Vagina (tissue), 2 donors: Measurements from ENCODE around the gene FGF3. TPM values are rescaled to one million over a fixed set of nuclear protein-coding genes. Genes with fewer than 3 reads are reported as not detected.

Experiments used
- DNase-seq, 2 donors: peaks; one replicate each; pipeline ENCODE4 v3.0.0-alpha.2; 2017; ENCODE audit errors: extremely low spot score in 2 of 2
- H3K27ac ChIP-seq: fragments of 200-600 bp; sonication (generic); one replicate; pipeline ENCODE4 v1.5.1; 2019
- H3K27me3 ChIP-seq: fragments of 200-600 bp; sonication (generic); one replicate; pipeline ENCODE4 v1.5.1; 2019
- H3K36me3 ChIP-seq, 2 donors: fragments of 200-600 bp; sonication (generic); one replicate each; pipeline ENCODE4 v1.5.1; 2017 to 2019
- H3K4me1 ChIP-seq: fragments of 200-600 bp; sonication (generic); one replicate; pipeline ENCODE4 v1.5.1; 2019
- H3K4me3 ChIP-seq, 2 donors: fragments of 200-600 bp; sonication (generic); 1 replicate in 1 of 2; 2 replicates in 1 of 2; pipeline ENCODE4 v1.5.1; 2016 to 2019
- H3K9me3 ChIP-seq: fragments of 200-600 bp; sonication (generic); one replicate; pipeline ENCODE4 v1.5.1; 2019
- POLR2A ChIP-seq, 2 donors: fragments of 450-650 bp; IDR thresholded peaks; one replicate each; pipeline ENCODE4 v1.6.1; 2017; ENCODE audit warnings: antibody characterized with exemption in 2 of 2, mild to moderate bottlenecking in 2 of 2, moderate library complexity in 2 of 2
- POLR2AphosphoS5 ChIP-seq, 2 donors: sonication (generic); formaldehyde crosslinking; IDR thresholded peaks; one replicate each; pipeline ENCODE4 v1.9.0; 2017; ENCODE audit warnings: antibody characterized with exemption in 2 of 2, mild to moderate bottlenecking in 2 of 2, low read depth in 1 of 2; ENCODE audit not compliant: insufficient read depth in 1 of 2
- intact Hi-C: fragments of 100-400 bp; cut with DNase I; formaldehyde crosslinking; loops from one replicate; pipeline ENCODE4 v1.15.1; 2023
- total RNA-seq: library from RNA; depleted of rRNA; stranded (reverse); fragments of >200 nt; gene quantifications from one replicate; pipeline ENCODE4 v1.2.3, GENCODE V29; 2016
- TF ChIP-seq, protein P1 (sequence below), 3 experiments: fragments of 450-650 bp in 2 of 3; fragments of 200-600 bp in 1 of 3; sonication (generic) in 1 of 3; IDR thresholded peaks; one replicate each; pipeline ENCODE4 v1.5.1; 2017 to 2019; ENCODE audit warnings: antibody characterized with exemption in 3 of 3, mild to moderate bottlenecking in 2 of 3, moderate library complexity in 2 of 3

The FGF3 gene
- total RNA-seq, 1 donor from 2014 or later: not detected

DNA sequence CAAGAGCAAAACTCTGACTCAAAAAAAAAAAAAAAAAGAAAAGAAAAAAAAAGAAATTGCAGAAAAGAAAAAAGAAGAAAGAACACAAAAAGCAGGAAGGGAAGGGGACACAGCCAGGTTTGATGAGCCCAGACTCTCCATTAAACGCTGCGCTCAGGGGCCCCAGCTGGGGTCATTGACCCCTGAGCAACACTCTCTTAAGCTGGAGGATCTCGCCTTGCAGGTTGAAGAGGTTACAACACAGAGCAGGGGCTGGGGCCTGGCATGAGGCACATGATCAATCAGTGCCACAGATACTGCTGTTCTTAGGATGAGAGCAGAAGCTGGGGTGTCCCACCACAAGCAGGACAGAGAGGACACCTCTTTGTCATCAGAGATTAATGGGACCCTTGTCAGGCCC is 7.8 kb downstream of the FGF3 start:
- intact Hi-C loops: no loop called here
- H3K27me3 ChIP-seq: no peaks in the 10 kb centered on the region

DNA sequence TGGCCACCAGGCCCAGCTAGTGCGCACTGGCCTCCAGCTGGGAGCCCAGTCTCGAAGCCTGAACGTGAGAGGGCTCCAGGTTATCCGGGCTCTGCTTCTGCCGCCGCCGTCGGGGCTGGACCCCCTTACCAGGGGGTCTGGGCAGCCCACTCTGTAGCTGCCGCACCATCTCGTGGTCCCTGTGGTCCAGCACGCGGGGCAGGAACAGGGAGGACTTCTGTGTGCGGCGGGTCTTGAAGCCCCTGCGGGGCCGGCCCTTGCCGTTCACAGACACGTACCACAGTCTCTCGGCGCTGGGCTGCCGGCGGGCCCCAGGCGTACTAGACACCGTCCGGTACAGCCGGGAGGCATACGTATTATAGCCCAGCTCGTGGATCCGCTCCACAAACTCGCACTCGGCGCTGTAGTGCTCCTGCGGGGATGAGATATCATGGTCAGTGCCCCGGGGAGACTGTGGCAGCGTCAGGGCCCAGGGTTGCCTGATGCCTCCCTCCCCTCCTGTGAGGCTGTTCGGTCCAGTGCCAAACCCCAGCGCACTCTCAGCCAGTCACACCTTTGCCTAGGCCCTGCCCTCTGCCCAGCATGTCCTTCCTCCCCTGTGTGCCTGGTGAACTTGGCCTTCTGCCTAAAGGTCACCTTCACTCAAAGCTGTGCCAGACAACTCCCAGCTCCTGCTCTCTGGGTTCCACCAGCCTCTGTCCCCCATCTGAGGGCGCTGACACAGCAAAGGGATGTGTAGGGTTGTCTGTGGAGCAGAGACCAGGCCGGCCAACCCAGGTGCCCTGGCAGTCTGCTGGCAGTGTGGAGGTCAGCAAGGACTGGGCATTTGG is 8.7 kb downstream of the FGF3 start:
- H3K4me1 ChIP-seq: no peaks in the 10 kb centered on the region
- no peak overlapping the region for H3K4me3 ChIP-seq
- no peaks in the 10 kb centered on the region for H3K27me3 ChIP-seq
- no peaks in the 10 kb centered on the region for H3K9me3 ChIP-seq
- H3K27ac ChIP-seq: no peak overlapping the region
- DNase-seq: no peak
- intact Hi-C loops: no loop called here
- no peaks in the 10 kb centered on the region for H3K36me3 ChIP-seq
- TF ChIP-seq, protein P1, sequence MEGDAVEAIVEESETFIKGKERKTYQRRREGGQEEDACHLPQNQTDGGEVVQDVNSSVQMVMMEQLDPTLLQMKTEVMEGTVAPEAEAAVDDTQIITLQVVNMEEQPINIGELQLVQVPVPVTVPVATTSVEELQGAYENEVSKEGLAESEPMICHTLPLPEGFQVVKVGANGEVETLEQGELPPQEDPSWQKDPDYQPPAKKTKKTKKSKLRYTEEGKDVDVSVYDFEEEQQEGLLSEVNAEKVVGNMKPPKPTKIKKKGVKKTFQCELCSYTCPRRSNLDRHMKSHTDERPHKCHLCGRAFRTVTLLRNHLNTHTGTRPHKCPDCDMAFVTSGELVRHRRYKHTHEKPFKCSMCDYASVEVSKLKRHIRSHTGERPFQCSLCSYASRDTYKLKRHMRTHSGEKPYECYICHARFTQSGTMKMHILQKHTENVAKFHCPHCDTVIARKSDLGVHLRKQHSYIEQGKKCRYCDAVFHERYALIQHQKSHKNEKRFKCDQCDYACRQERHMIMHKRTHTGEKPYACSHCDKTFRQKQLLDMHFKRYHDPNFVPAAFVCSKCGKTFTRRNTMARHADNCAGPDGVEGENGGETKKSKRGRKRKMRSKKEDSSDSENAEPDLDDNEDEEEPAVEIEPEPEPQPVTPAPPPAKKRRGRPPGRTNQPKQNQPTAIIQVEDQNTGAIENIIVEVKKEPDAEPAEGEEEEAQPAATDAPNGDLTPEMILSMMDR (IDR thresholded peaks at IDR 0.05): no peak

More for the DNA sequence above, 7.8 kb downstream of the FGF3 start:
- Histone ChIP-seq H3K36me3 (no peaks in the 10 kb centered on the region), H3K9me3 (no peaks in the 10 kb centered on the region), H3K4me3 (no peak overlapping the region), H3K4me1 (no peaks in the 10 kb centered on the region), H3K27ac (no peak overlapping the region)
- no peak for DNase-seq
- TF ChIP-seq POLR2A (IDR thresholded peaks at IDR 0.05) (no peak), POLR2AphosphoS5 (IDR thresholded peaks at IDR 0.05; ENCODE audit: insufficient read depth in 1 of 2, low read depth in 1 of 2) (no peak)
- TF ChIP-seq, protein P1 (IDR thresholded peaks at IDR 0.05): no peak

DNA sequence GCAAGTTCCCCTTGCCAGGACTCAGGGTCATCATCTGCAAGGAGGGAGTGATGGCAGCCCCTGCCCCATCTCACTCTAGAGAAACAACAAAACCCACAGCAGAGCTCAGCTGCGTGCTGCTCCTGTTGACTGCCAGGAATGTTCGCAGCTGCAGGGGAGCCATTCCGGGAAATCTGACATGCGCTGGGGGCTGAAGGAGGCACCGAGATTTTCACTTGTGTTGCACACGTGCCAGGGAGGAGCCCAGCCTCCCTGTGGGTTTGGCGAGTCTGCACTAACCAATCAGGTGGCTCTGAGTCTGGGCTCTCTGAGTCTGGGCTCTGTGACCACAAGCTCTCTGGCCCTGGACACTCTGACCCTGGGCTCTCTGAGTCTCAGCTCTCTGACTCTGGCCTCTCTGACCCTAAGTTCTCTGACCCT is 10.5 kb downstream of the FGF3 start:
- Histone ChIP-seq H3K4me1 (no peaks in the 10 kb centered on the region), H3K9me3 (no peaks in the 10 kb centered on the region), H3K27ac (no peak overlapping the region), H3K36me3 (no peaks in the 10 kb centered on the region), H3K27me3 (no peaks in the 10 kb centered on the region), H3K4me3 (no peak overlapping the region)
- intact Hi-C loops: no loop called here
- TF ChIP-seq POLR2AphosphoS5 (IDR thresholded peaks at IDR 0.05; ENCODE audit: insufficient read depth in 1 of 2, low read depth in 1 of 2) (no peak), POLR2A (IDR thresholded peaks at IDR 0.05) (no peak)
- TF ChIP-seq, protein P1 (IDR thresholded peaks at IDR 0.05): no peak
- DNase-seq: no peak

DNA sequence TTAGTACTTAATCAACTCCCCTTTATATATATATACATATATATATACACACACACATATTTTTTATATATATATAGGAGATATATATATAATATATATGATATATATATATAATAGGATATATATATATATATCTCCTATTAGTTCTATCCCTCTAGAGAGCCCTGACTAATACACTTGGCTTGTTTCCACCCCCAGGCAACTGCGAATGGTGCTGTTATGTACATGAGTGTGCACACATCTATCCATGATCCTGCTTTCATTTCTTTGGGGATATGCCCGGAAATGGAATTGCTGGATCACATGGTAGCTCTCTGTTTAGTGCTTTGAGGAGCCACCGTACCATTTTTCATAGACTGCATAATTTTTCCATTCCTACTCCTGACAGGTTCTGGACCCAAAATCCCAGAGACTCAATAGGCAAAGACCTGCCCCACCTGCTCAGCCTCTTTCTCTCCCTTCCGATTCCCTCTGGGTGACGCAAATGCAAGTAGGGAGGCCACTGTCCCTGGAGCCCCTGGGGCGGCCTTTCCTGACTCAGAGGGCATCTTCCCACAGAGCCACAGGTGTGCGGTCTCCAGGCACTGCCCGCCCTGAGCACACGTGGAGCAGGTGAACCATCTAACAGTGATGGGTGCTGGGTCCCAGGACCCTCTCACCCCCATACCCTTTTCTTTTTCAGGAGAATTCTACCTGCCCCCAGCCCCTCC is 12.0 kb downstream of the FGF3 start:
- intact Hi-C loops: no loop called here
- no peak for DNase-seq
- Histone ChIP-seq H3K27ac (no peak overlapping the region), H3K36me3 (no peaks in the 10 kb centered on the region), H3K4me1 (no peaks in the 10 kb centered on the region), H3K9me3 (no peaks in the 10 kb centered on the region), H3K4me3 (no peak overlapping the region), H3K27me3 (no peaks in the 10 kb centered on the region)
- TF ChIP-seq POLR2A (IDR thresholded peaks at IDR 0.05): no peak
- TF ChIP-seq, protein P1 (IDR thresholded peaks at IDR 0.05): no peak
